CD8-positive, alpha-beta memory T cell (primary cell): ENCODE measurements around the gene DUSP12. TPM values are rescaled to one million over a fixed set of nuclear protein-coding genes. Genes with fewer than 3 reads are reported as not detected.

Experiments
- CTCF ChIA-PET: fragments of 350-600 bp; sonication (Branson Sonifier 250); formaldehyde crosslinking; loops from one replicate; lab custom pipeline; 2021; ENCODE audit warnings: antibody characterized with exemption; lab: Charles Lee
- POLR2A ChIA-PET: fragments of 350-600 bp; sonication (Branson Sonifier 250); formaldehyde crosslinking; loops from one replicate; lab custom pipeline; 2021; ENCODE audit warnings: antibody characterized with exemption; lab: Charles Lee
- DNase-seq, 5 donors: peaks; one replicate each; pipeline versions ENCODE4 v3.0.0 to v3.0.0-alpha.2; 2020 to 2022; ENCODE audit warnings: mixed read lengths in 1 of 5
- H3K27ac ChIP-seq: one replicate; pipeline ENCODE4 v1.7.0; 2013; ENCODE audit warnings: low read depth, mild to moderate bottlenecking, low read length, moderate library complexity
- H3K27me3 ChIP-seq: 2 replicates; pipeline ENCODE4 v1.7.0; 2013; ENCODE audit warnings: low read length, mild to moderate bottlenecking; ENCODE audit not compliant: insufficient read depth, poor library complexity, severe bottlenecking
- H3K36me3 ChIP-seq: 2 replicates; pipeline ENCODE4 v1.7.0; 2013; ENCODE audit warnings: mild to moderate bottlenecking, low read length, moderate library complexity; ENCODE audit not compliant: insufficient read depth
- H3K4me1 ChIP-seq: 2 replicates; pipeline ENCODE4 v1.7.0; 2013; ENCODE audit warnings: mild to moderate bottlenecking, low read length, moderate library complexity; ENCODE audit not compliant: insufficient read depth
- H3K4me3 ChIP-seq: 2 replicates; pipeline ENCODE4 v1.7.0; 2013; ENCODE audit warnings: mild to moderate bottlenecking, low read length
- H3K9me3 ChIP-seq: 2 replicates; pipeline ENCODE4 v1.7.0; 2013; ENCODE audit warnings: mild to moderate bottlenecking, low read length
- H3K27ac Mint-ChIP-seq, 8 donors: one replicate each; pipeline ENCODE4 v1.8.0; 2020 to 2021; ENCODE audit warnings: mixed read lengths in 8 of 8, mild to moderate bottlenecking in 6 of 8, inconsistent platforms in 3 of 8, moderate library complexity in 3 of 8
- H3K27me3 Mint-ChIP-seq, 2 donors: one replicate each; pipeline ENCODE4 v1.8.0; 2020 to 2021; ENCODE audit warnings: mixed read lengths in 2 of 2, mild to moderate bottlenecking in 1 of 2, moderate library complexity in 1 of 2
- H3K36me3 Mint-ChIP-seq, 3 donors: one replicate each; pipeline ENCODE4 v1.8.0; 2020 to 2021; ENCODE audit warnings: mixed read lengths in 3 of 3, inconsistent platforms in 1 of 3, mild to moderate bottlenecking in 1 of 3
- H3K4me1 Mint-ChIP-seq, 3 donors: one replicate each; pipeline ENCODE4 v1.8.0; 2020 to 2021; ENCODE audit warnings: mixed read lengths in 3 of 3, inconsistent platforms in 1 of 3, mild to moderate bottlenecking in 1 of 3
- H3K4me3 Mint-ChIP-seq, 7 donors: one replicate each; pipeline ENCODE4 v1.8.0; 2020 to 2021; ENCODE audit warnings: mixed read lengths in 7 of 7, mild to moderate bottlenecking in 6 of 7, moderate library complexity in 4 of 7, inconsistent platforms in 2 of 7
- H3K9me3 Mint-ChIP-seq, 5 donors: one replicate each; pipeline ENCODE4 v1.8.0; 2020 to 2022; ENCODE audit warnings: mixed read lengths in 5 of 5, mild to moderate bottlenecking in 3 of 5, moderate library complexity in 2 of 5, inconsistent platforms in 1 of 5
- polyA plus RNA-seq: library from polyadenylated mRNA; unstranded; fragments of 300-500 nt; fragmentation: Illumina TruSeq; gene quantifications from one replicate; pipeline ENCODE4 v1.2.3, GENCODE V29; 2021
- total RNA-seq, 2 experiments: library from RNA; stranded (reverse); gene quantifications; one replicate each; pipeline ENCODE4 v1.2.3, GENCODE V29; 2021

DUSP12 gene
- total and polyA plus RNA-seq, 3 experiments from 2014 or later = 39.7 to 59.5 (median 40.4) TPM

GRCh38 chr1:161738627-161739287 lies 10.8 kb upstream of the DUSP12 start:
- CTCF ChIA-PET = interaction anchor here (0.7 to 5.9 kb wide), 18 partner anchors 10 to 285 kb away, joined by 3 to 102 read pairs (median 4); partner anchors contain the start of genes DUSP12 and FCRLB
- no peak overlapping the region for H3K27ac ChIP-seq
- H3K27me3 Mint-ChIP-seq = peaks cover 0 to 2% of the 10 kb centered on the region in 2 donors

GRCh38 chr1:161739865-161740566 lies 9.6 kb upstream of the DUSP12 start:
- ChIA-PET CTCF (interaction anchor here (0.6 to 5.9 kb wide), 15 partner anchors 9 to 260 kb away, joined by 3 to 102 read pairs (median 9); partner anchors contain the start of gene DUSP12), POLR2A (interaction anchor here (1.1 to 6.5 kb wide), 2 partner anchors 13 to 695 kb away, joined by 3 to 69 read pairs; no protein-coding TSS in a partner anchor)
- H3K36me3 Mint-ChIP-seq = peaks cover 0 to 2% (median 0%) of the 10 kb centered on the region in 3 donors
- no peak overlapping the region for H3K4me3 ChIP-seq
- peak overlapping the region in 4 of 7 donors; percentile 17 to 75 (median 32) for H3K4me3 Mint-ChIP-seq
- H3K4me1 Mint-ChIP-seq = peaks cover 26 to 51% (median 48%) of the 10 kb centered on the region in 3 donors
- no peaks in the 10 kb centered on the region for H3K27me3 ChIP-seq
- no peaks in the 10 kb centered on the region for H3K9me3 ChIP-seq
- peaks cover 0 to 3% of the 10 kb centered on the region in 2 donors for H3K27me3 Mint-ChIP-seq
- peaks cover 31% of the 10 kb centered on the region for H3K4me1 ChIP-seq
- no peak for DNase-seq
- H3K36me3 ChIP-seq = no peaks in the 10 kb centered on the region
- H3K27ac ChIP-seq = no peak overlapping the region
- H3K9me3 Mint-ChIP-seq = no peaks in the 10 kb centered on the region
- peak overlapping the region in 3 of 8 donors; percentile 11 to 90 (median 39) for H3K27ac Mint-ChIP-seq

More at GRCh38 chr1:161738627-161739287, 10.8 kb upstream of the DUSP12 start:
- no peaks in the 10 kb centered on the region for H3K9me3 Mint-ChIP-seq
- peak overlapping the region; percentile 51 to 89 (median 86) for H3K27ac Mint-ChIP-seq
- Histone ChIP-seq H3K4me1 (peaks cover 31% of the 10 kb centered on the region), H3K27me3 (no peaks in the 10 kb centered on the region), H3K36me3 (no peaks in the 10 kb centered on the region), H3K4me3 (no peak overlapping the region), H3K9me3 (no peaks in the 10 kb centered on the region)
- H3K36me3 Mint-ChIP-seq = no peaks in the 10 kb centered on the region
- peaks cover 26 to 48% (median 44%) of the 10 kb centered on the region in 3 donors for H3K4me1 Mint-ChIP-seq
- peak; percentile 48 to 85 (median 59) for DNase-seq
- peak overlapping the region in 5 of 7 donors; percentile 45 to 75 (median 66) for H3K4me3 Mint-ChIP-seq
- POLR2A ChIA-PET = interaction anchor here (0.6 to 6.5 kb wide), 6 partner anchors 9 to 694 kb away, joined by 3 to 69 read pairs (median 4); partner anchors contain the start of gene DUSP12

GRCh38 chr1:161740921-161741320 lies 8.7 kb upstream of the DUSP12 start:
- no peak for DNase-seq
- no peak overlapping the region for H3K27ac ChIP-seq
- H3K27me3 ChIP-seq = no peaks in the 10 kb centered on the region
- Mint-ChIP-seq H3K4me3 (no peak overlapping the region), H3K4me1 (peaks cover 26 to 49% (median 48%) of the 10 kb centered on the region in 3 donors), H3K36me3 (peaks cover 0 to 2% (median 0%) of the 10 kb centered on the region in 3 donors), H3K9me3 (no peaks in the 10 kb centered on the region), H3K27me3 (peaks cover 0 to 3% of the 10 kb centered on the region in 2 donors), H3K27ac (no peak overlapping the region)
- H3K9me3 ChIP-seq = no peaks in the 10 kb centered on the region
- ChIA-PET POLR2A (interaction anchor here (6.5 kb wide), 1 partner anchor 14 kb away, joined by 69 read pairs; no protein-coding TSS in a partner anchor), CTCF (interaction anchor here (0.7 to 2.1 kb wide), 12 partner anchors 9 to 256 kb away, joined by 3 to 10 read pairs (median 4); partner anchors contain the start of gene DUSP12)
- peaks cover 31% of the 10 kb centered on the region for H3K4me1 ChIP-seq
- no peaks in the 10 kb centered on the region for H3K36me3 ChIP-seq
- H3K4me3 ChIP-seq = no peak overlapping the region

GRCh38 chr1:161743231-161743630 lies 6.4 kb upstream of the DUSP12 start:
- Mint-ChIP-seq H3K36me3 (peaks cover 0 to 2% (median 0%) of the 10 kb centered on the region in 3 donors), H3K4me3 (no peak overlapping the region), H3K27ac (no peak overlapping the region), H3K4me1 (peaks cover 27 to 43% (median 41%) of the 10 kb centered on the region in 3 donors), H3K27me3 (peaks cover 0 to 1% of the 10 kb centered on the region in 2 donors), H3K9me3 (no peaks in the 10 kb centered on the region)
- ChIA-PET CTCF (interaction anchor here (1.1 to 1.4 kb wide), 3 partner anchors 17 to 259 kb away, joined by 3 read pairs; no protein-coding TSS in a partner anchor), POLR2A (no interaction called here)
- Histone ChIP-seq H3K4me3 (no peak overlapping the region), H3K27me3 (no peaks in the 10 kb centered on the region), H3K9me3 (no peaks in the 10 kb centered on the region), H3K4me1 (peaks cover 31% of the 10 kb centered on the region), H3K27ac (no peak overlapping the region), H3K36me3 (no peaks in the 10 kb centered on the region)
- no peak for DNase-seq

- CTCF ChIA-PET = interaction anchor here (2.7 to 3.4 kb wide), 2 partner anchors 9 to 22 kb away, joined by 12 to 27 read pairs; no protein-coding TSS in a partner anchor
- Histone ChIP-seq H3K4me3 (no peak overlapping the region), H3K36me3 (peaks cover 11% of the 10 kb centered on the region), H3K27ac (no peak overlapping the region), H3K9me3 (no peaks in the 10 kb centered on the region), H3K27me3 (no peaks in the 10 kb centered on the region), H3K4me1 (peaks cover 21% of the 10 kb centered on the region)
- Mint-ChIP-seq H3K4me3 (peak overlapping the region in 4 of 7 donors; percentile 8 to 94 (median 14)), H3K36me3 (peaks cover 0 to 27% (median 4%) of the 10 kb centered on the region in 3 donors), H3K9me3 (no peaks in the 10 kb centered on the region), H3K27me3 (peaks cover 0 to 1% of the 10 kb centered on the region in 2 donors), H3K4me1 (peaks cover 23 to 39% (median 38%) of the 10 kb centered on the region in 3 donors), H3K27ac (peak overlapping the region in 1 of 8 donors; percentile 68)
- DNase-seq = no peak
- POLR2A ChIA-PET = no interaction called here
Measured at GRCh38 chr1:161747801-161748200, 1.8 kb upstream of the DUSP12 start.

GRCh38 chr1:161763522-161764098 lies 14.0 kb downstream of the DUSP12 start:
- H3K4me1 Mint-ChIP-seq = peaks cover 33 to 41% (median 34%) of the 10 kb centered on the region in 3 donors
- Histone ChIP-seq H3K27ac (no peak overlapping the region), H3K9me3 (no peaks in the 10 kb centered on the region), H3K36me3 (no peaks in the 10 kb centered on the region), H3K4me3 (no peak overlapping the region), H3K4me1 (peaks cover 26% of the 10 kb centered on the region), H3K27me3 (no peaks in the 10 kb centered on the region)
- peak in 3 of 5 donors; percentile 33 to 51 (median 51) for DNase-seq
- H3K4me3 Mint-ChIP-seq = peak overlapping the region; percentile 44 to 87 (median 64)
- peak overlapping the region in 6 of 8 donors; percentile 1 to 81 (median 57) for H3K27ac Mint-ChIP-seq
- no peaks in the 10 kb centered on the region for H3K9me3 Mint-ChIP-seq
- ChIA-PET POLR2A (no interaction called here), CTCF (interaction anchor here (0.9 to 1.0 kb wide), 2 partner anchors 9 to 37 kb away, joined by 3 read pairs; no protein-coding TSS in a partner anchor)
- H3K27me3 Mint-ChIP-seq = no peaks in the 10 kb centered on the region
- peaks cover 0 to 16% (median 6%) of the 10 kb centered on the region in 3 donors for H3K36me3 Mint-ChIP-seq
